GM23338 (cell line): ENCODE measurements around the gene SMIM22. TPM values are rescaled to one million over a fixed set of nuclear protein-coding genes. Genes with fewer than 3 reads are reported as not detected.
"Not testable (repeated sequence)": the region's sequence is repeated elsewhere in the genome, so short reads cannot be mapped to it uniquely, and the experiment has no call there.

Experiments
- ATAC-seq: fragments of 200-7000 bp; cut with Tn5 transposase; 3 replicates; pipeline ENCODE4 v1.9.1; 2020
- DNase-seq: peaks from one replicate; pipeline ENCODE4 v3.0.0-alpha.2; 2015; ENCODE audit warnings: low spot score
- H2AFZ ChIP-seq: fragments of 200-600 bp; sonication (generic); 2 replicates; pipeline ENCODE4 v1.8.0; 2016; ENCODE audit warnings: antibody characterized with exemption, mild to moderate bottlenecking, moderate library complexity
- H3F3A ChIP-seq: fragments of 200-600 bp; sonication (generic); replicated peaks from 2 replicates; pipeline ENCODE4 v1.8.0; 2017; ENCODE audit warnings: antibody characterized with exemption, mixed run types, low read depth
- H3K27ac ChIP-seq: fragments of 200-600 bp; sonication (generic); 2 replicates; pipeline ENCODE4 v1.6.1; 2016; ENCODE audit warnings: low read depth
- H3K27me3 ChIP-seq: fragments of 200-600 bp; sonication (generic); 2 replicates; pipeline ENCODE4 v1.8.0; 2016; ENCODE audit warnings: mild to moderate bottlenecking, mixed run types, moderate library complexity; ENCODE audit not compliant: insufficient read depth
- H3K36me3 ChIP-seq: fragments of 200-600 bp; sonication (generic); 2 replicates; pipeline ENCODE4 v1.8.0; 2016; ENCODE audit warnings: mild to moderate bottlenecking; ENCODE audit not compliant: insufficient read depth
- H3K4me1 ChIP-seq: fragments of 200-600 bp; sonication (generic); 2 replicates; pipeline ENCODE4 v1.8.0; 2016; ENCODE audit warnings: mild to moderate bottlenecking, moderate library complexity; ENCODE audit not compliant: insufficient read depth
- H3K4me2 ChIP-seq: fragments of 200-600 bp; sonication (generic); 2 replicates; pipeline ENCODE4 v1.7.1; 2017; ENCODE audit warnings: mixed run types
- H3K4me3 ChIP-seq: fragments of 200-600 bp; sonication (generic); 2 replicates; pipeline ENCODE4 v1.6.1; 2016; ENCODE audit warnings: mixed run types
- H3K79me2 ChIP-seq: fragments of 200-600 bp; sonication (generic); replicated peaks from 2 replicates; pipeline ENCODE4 v1.8.0; 2017; ENCODE audit warnings: mild to moderate bottlenecking; ENCODE audit not compliant: insufficient read depth
- H3K9me2 ChIP-seq: fragments of 200-600 bp; sonication (generic); 2 replicates; pipeline ENCODE4 v1.8.0; 2017; ENCODE audit not compliant: insufficient read depth
- H4K20me1 ChIP-seq: fragments of 200-600 bp; sonication (generic); replicated peaks from 2 replicates; pipeline ENCODE4 v1.8.0; 2017; ENCODE audit warnings: mild to moderate bottlenecking; ENCODE audit not compliant: insufficient read depth
- H3K27ac Mint-ChIP-seq: 2 replicates; pipeline ENCODE4 v1.8.0; 2020; ENCODE audit warnings: inconsistent platforms, mild to moderate bottlenecking, moderate library complexity, mixed read lengths
- H3K27me3 Mint-ChIP-seq: 3 replicates; pipeline ENCODE4 v1.8.0; 2022; ENCODE audit warnings: low read depth, mild to moderate bottlenecking, moderate library complexity, mixed read lengths, inconsistent platforms; ENCODE audit not compliant: insufficient read depth, poor library complexity
- H3K36me3 Mint-ChIP-seq: 3 replicates; pipeline ENCODE4 v1.8.0; 2021; ENCODE audit warnings: low read depth, mild to moderate bottlenecking, inconsistent platforms, moderate library complexity, mixed read lengths
- H3K4me1 Mint-ChIP-seq: 3 replicates; pipeline ENCODE4 v1.8.0; 2020; ENCODE audit warnings: mild to moderate bottlenecking, inconsistent platforms, mixed read lengths
- H3K4me3 Mint-ChIP-seq: 3 replicates; pipeline ENCODE4 v1.8.0; 2021; ENCODE audit warnings: moderate library complexity, mild to moderate bottlenecking, inconsistent platforms, mixed read lengths
- H3K9me3 Mint-ChIP-seq: 3 replicates; pipeline ENCODE4 v1.8.0; 2020; ENCODE audit warnings: moderate library complexity, mild to moderate bottlenecking, inconsistent platforms, mixed read lengths
- JUNB ChIP-seq: IDR thresholded peaks from one replicate; pipeline ENCODE4 v1.6.1; 2016; ENCODE audit warnings: antibody characterized with exemption; ENCODE audit not compliant: unreplicated experiment
- ZNF114 ChIP-seq: fragments of 250-450 bp; sonication (Bioruptor Pico); IDR thresholded peaks from 2 replicates; pipeline ENCODE4 v1.5.0; 2020; ENCODE audit warnings: mild to moderate bottlenecking, moderate library complexity
- polyA plus RNA-seq: library from polyadenylated mRNA; unstranded; fragments of >200 nt; fragmentation: Nextera tagmentation; extraction: Ambion mirVana; gene quantifications from 2 replicates; pipeline ENCODE4 v1.2.1, GENCODE V29; 2016
- total RNA-seq: library from RNA; depleted of rRNA; stranded (reverse); fragments of >200 nt; shearing (Covaris generic); gene quantifications from 2 replicates; pipeline ENCODE4 v1.2.3, GENCODE V29; 2014
- TF ChIP-seq, protein P1 (sequence below): fragments of 250-450 bp; sonication (Bioruptor Pico); IDR thresholded peaks from 2 replicates; pipeline ENCODE4 v1.5.0; 2020; ENCODE audit warnings: mild to moderate bottlenecking, moderate library complexity

SMIM22 gene
- total and polyA plus RNA-seq, 2 experiments from 2014 or later: 1.4 TPM; not detected in 1

DNA sequence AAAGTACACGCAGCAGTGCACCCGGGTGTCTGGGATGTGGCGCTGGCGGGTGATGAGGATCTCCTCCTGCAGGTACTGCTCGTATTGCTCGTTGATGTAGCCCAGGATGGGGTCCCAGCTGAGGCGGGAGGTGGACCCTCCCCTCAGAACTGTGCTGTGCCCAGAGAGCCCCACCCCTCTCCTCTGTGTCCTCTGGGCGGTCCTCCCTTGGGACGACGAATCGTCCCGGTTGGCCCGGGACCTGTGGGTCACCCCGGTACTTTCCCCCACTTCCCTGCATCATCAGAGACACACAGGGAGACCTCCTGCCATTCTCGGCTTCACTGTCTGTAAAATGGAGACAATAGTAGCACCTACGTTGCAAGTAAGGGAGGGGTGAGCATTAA lies 11.2 kb upstream of the SMIM22 start (continued):
- TF ChIP-seq, protein P1, sequence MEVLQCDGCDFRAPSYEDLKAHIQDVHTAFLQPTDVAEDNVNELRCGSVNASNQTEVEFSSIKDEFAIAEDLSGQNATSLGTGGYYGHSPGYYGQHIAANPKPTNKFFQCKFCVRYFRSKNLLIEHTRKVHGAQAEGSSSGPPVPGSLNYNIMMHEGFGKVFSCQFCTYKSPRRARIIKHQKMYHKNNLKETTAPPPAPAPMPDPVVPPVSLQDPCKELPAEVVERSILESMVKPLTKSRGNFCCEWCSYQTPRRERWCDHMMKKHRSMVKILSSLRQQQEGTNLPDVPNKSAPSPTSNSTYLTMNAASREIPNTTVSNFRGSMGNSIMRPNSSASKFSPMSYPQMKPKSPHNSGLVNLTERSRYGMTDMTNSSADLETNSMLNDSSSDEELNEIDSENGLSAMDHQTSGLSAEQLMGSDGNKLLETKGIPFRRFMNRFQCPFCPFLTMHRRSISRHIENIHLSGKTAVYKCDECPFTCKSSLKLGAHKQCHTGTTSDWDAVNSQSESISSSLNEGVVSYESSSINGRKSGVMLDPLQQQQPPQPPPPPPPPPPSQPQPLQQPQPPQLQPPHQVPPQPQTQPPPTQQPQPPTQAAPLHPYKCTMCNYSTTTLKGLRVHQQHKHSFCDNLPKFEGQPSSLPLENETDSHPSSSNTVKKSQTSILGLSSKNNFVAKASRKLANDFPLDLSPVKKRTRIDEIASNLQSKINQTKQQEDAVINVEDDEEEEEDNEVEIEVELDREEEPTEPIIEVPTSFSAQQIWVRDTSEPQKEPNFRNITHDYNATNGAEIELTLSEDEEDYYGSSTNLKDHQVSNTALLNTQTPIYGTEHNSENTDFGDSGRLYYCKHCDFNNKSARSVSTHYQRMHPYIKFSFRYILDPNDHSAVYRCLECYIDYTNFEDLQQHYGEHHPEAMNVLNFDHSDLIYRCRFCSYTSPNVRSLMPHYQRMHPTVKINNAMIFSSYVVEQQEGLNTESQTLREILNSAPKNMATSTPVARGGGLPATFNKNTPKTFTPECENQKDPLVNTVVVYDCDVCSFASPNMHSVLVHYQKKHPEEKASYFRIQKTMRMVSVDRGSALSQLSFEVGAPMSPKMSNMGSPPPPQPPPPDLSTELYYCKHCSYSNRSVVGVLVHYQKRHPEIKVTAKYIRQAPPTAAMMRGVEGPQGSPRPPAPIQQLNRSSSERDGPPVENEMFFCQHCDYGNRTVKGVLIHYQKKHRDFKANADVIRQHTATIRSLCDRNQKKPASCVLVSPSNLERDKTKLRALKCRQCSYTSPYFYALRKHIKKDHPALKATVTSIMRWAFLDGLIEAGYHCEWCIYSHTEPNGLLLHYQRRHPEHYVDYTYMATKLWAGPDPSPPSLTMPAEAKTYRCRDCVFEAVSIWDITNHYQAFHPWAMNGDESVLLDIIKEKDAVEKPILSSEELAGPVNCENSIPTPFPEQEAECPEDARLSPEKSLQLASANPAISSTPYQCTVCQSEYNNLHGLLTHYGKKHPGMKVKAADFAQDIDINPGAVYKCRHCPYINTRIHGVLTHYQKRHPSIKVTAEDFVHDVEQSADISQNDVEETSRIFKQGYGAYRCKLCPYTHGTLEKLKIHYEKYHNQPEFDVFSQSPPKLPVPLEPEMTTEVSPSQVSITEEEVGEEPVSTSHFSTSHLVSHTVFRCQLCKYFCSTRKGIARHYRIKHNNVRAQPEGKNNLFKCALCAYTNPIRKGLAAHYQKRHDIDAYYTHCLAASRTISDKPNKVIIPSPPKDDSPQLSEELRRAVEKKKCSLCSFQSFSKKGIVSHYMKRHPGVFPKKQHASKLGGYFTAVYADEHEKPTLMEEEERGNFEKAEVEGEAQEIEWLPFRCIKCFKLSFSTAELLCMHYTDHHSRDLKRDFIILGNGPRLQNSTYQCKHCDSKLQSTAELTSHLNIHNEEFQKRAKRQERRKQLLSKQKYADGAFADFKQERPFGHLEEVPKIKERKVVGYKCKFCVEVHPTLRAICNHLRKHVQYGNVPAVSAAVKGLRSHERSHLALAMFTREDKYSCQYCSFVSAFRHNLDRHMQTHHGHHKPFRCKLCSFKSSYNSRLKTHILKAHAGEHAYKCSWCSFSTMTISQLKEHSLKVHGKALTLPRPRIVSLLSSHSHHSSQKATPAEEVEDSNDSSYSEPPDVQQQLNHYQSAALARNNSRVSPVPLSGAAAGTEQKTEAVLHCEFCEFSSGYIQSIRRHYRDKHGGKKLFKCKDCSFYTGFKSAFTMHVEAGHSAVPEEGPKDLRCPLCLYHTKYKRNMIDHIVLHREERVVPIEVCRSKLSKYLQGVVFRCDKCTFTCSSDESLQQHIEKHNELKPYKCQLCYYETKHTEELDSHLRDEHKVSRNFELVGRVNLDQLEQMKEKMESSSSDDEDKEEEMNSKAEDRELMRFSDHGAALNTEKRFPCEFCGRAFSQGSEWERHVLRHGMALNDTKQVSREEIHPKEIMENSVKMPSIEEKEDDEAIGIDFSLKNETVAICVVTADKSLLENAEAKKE (CRISPR knock-in tag): no peak
- TF ChIP-seq ZNF114 (CRISPR knock-in tag) (no peak), JUNB (no peak)

DNA sequence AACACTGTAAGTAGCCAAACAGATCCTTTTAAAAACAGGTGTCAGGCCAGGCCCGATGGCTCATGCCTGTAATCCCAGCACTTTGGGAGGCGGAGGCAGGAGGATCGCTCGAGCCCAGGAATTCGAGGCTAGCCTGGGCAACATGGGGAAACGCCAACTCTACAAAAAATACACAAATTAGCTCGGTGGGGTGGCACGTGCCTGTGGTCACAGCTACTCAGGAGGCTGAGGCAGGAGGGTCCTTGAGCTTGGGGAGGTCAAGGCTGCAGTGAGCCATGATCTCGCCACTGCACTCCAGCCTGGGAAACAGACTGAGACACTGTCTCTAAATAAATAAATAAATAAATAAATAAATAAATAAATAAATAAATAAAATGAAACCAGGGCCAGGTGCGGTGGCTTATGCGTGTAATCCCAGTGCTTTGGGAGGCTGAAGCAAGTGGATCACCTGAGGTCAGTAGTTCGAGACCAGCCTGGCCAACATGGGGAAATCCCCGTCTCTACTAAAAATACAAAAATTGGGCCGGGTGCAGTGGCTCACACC lies 10.7 kb upstream of the SMIM22 start:
- peaks cover 29% of the 10 kb centered on the region for H3K27me3 Mint-ChIP-seq
- Histone ChIP-seq H3K4me1 (peaks cover 12% of the 10 kb centered on the region; the same call in 1 of the 2 replicates), H2AFZ (peak overlapping the region; percentile 83; the same call in 1 of the 2 replicates)
- H3K4me3 Mint-ChIP-seq, H3K27ac Mint-ChIP-seq, H3K9me2 ChIP-seq, H3K36me3 ChIP-seq, H3K79me2 ChIP-seq, H3K9me3 Mint-ChIP-seq, H3K27me3 ChIP-seq, H3K4me3 ChIP-seq, H4K20me1 ChIP-seq, H3K27ac ChIP-seq, H3K4me2 ChIP-seq, DNase-seq, H3F3A ChIP-seq, ATAC-seq: not testable (repeated sequence)
- peaks cover 19% of the 10 kb centered on the region for H3K36me3 Mint-ChIP-seq
- peaks cover 13% of the 10 kb centered on the region for H3K4me1 Mint-ChIP-seq
